Stimulated activated memory B cell treated with anti-CD40 and anti-IgM and Interleukin-4, amounts not matched to agents 10 μg/mL and 1 μg/mL and 100 μg/mL, for 72 hours (primary cell): ENCODE data around the gene PCDHA1.

Experiments used
- ATAC-seq: fragments of 150-1000 bp; cut with Tn5 transposase; 2 replicates; pipeline ENCODE4 v1.10.0; 2021
- H3K27ac Mint-ChIP-seq: one replicate; pipeline ENCODE4 v1.8.0; 2022; ENCODE audit warnings: mild to moderate bottlenecking, mixed read lengths
- H3K27me3 Mint-ChIP-seq: one replicate; pipeline ENCODE4 v1.8.0; 2022; ENCODE audit warnings: mixed read lengths
- H3K36me3 Mint-ChIP-seq: one replicate; pipeline ENCODE4 v1.8.0; 2022; ENCODE audit warnings: mixed read lengths
- H3K4me1 Mint-ChIP-seq: one replicate; pipeline ENCODE4 v1.8.0; 2022; ENCODE audit warnings: mixed read lengths
- H3K4me3 Mint-ChIP-seq: one replicate; pipeline ENCODE4 v1.8.0; 2022; ENCODE audit warnings: mild to moderate bottlenecking, moderate library complexity, mixed read lengths
- H3K9me3 Mint-ChIP-seq: one replicate; pipeline ENCODE4 v1.8.0; 2022; ENCODE audit warnings: mixed read lengths

The PCDHA1 gene

GRCh38 chr5:141003031-141003430 is 217.1 kb downstream of the PCDHA1 start:
- Mint-ChIP-seq H3K27me3 (peaks cover 30% of the 10 kb centered on the region), H3K4me1 (peaks cover 6% of the 10 kb centered on the region), H3K36me3 (no peaks in the 10 kb centered on the region), H3K4me3 (no peak overlapping the region), H3K27ac (no peak overlapping the region), H3K9me3 (peaks cover 2% of the 10 kb centered on the region)
- no peak for ATAC-seq

- Mint-ChIP-seq H3K4me3 (no peak overlapping the region), H3K27ac (no peak overlapping the region), H3K27me3 (peaks cover 30% of the 10 kb centered on the region), H3K9me3 (peaks cover 2% of the 10 kb centered on the region), H3K4me1 (peaks cover 6% of the 10 kb centered on the region), H3K36me3 (no peaks in the 10 kb centered on the region)
- ATAC-seq = no peak
These were observed 218.1 kb downstream of the PCDHA1 start for GRCh38 chr5:141003791-141004611.

- H3K4me3 Mint-ChIP-seq = no peak overlapping the region
- peaks cover 2% of the 10 kb centered on the region for H3K9me3 Mint-ChIP-seq
- H3K4me1 Mint-ChIP-seq = no peaks in the 10 kb centered on the region
- H3K36me3 Mint-ChIP-seq = no peaks in the 10 kb centered on the region
- no peak overlapping the region for H3K27ac Mint-ChIP-seq
- peaks cover 2% of the 10 kb centered on the region for H3K27me3 Mint-ChIP-seq
- ATAC-seq = no peak
These were observed 221.9 kb downstream of the PCDHA1 start for GRCh38 chr5:141007791-141008190.

GRCh38 chr5:141010047-141010793 is 224.3 kb downstream of the PCDHA1 start:
- Mint-ChIP-seq H3K27ac (no peak overlapping the region), H3K36me3 (no peaks in the 10 kb centered on the region), H3K4me1 (no peaks in the 10 kb centered on the region), H3K27me3 (no peaks in the 10 kb centered on the region), H3K4me3 (no peak overlapping the region), H3K9me3 (peaks cover 2% of the 10 kb centered on the region)
- no peak for ATAC-seq

GRCh38 chr5:141017943-141018342 is 232.0 kb downstream of the PCDHA1 start:
- peaks cover 3% of the 10 kb centered on the region for H3K9me3 Mint-ChIP-seq
- H3K27ac Mint-ChIP-seq = no peak overlapping the region
- ATAC-seq = no peak
- H3K4me1 Mint-ChIP-seq = no peaks in the 10 kb centered on the region
- H3K27me3 Mint-ChIP-seq = no peaks in the 10 kb centered on the region
- H3K4me3 Mint-ChIP-seq = no peak overlapping the region
- H3K36me3 Mint-ChIP-seq = no peaks in the 10 kb centered on the region

- Mint-ChIP-seq H3K4me3 (no peak overlapping the region), H3K27ac (no peak overlapping the region), H3K36me3 (no peaks in the 10 kb centered on the region), H3K27me3 (no peaks in the 10 kb centered on the region), H3K4me1 (no peaks in the 10 kb centered on the region), H3K9me3 (peaks cover 9% of the 10 kb centered on the region)
- ATAC-seq = no peak
These were observed 236.4 kb downstream of the PCDHA1 start for GRCh38 chr5:141022384-141022783.

GRCh38 chr5:141031006-141031405 is 245.1 kb downstream of the PCDHA1 start:
- H3K4me3 Mint-ChIP-seq = no peak overlapping the region
- H3K4me1 Mint-ChIP-seq = no peaks in the 10 kb centered on the region

GRCh38 chr5:141032626-141033025 is 246.7 kb downstream of the PCDHA1 start:
- H3K27me3 Mint-ChIP-seq = no peaks in the 10 kb centered on the region
- no peaks in the 10 kb centered on the region for H3K36me3 Mint-ChIP-seq
- ATAC-seq = no peak
- H3K27ac Mint-ChIP-seq = no peak overlapping the region
- no peak overlapping the region for H3K4me3 Mint-ChIP-seq
- no peaks in the 10 kb centered on the region for H3K4me1 Mint-ChIP-seq
- H3K9me3 Mint-ChIP-seq = no peaks in the 10 kb centered on the region

More at GRCh38 chr5:141031006-141031405, 245.1 kb downstream of the PCDHA1 start:
- no peaks in the 10 kb centered on the region for H3K27me3 Mint-ChIP-seq
- H3K9me3 Mint-ChIP-seq = no peaks in the 10 kb centered on the region
- no peaks in the 10 kb centered on the region for H3K36me3 Mint-ChIP-seq
- ATAC-seq = no peak
- no peak overlapping the region for H3K27ac Mint-ChIP-seq

GRCh38 chr5:141039061-141039460 is 253.1 kb downstream of the PCDHA1 start:
- no peak for ATAC-seq
- Mint-ChIP-seq H3K27me3 (no peaks in the 10 kb centered on the region), H3K4me3 (no peak overlapping the region), H3K4me1 (no peaks in the 10 kb centered on the region), H3K36me3 (no peaks in the 10 kb centered on the region), H3K27ac (no peak overlapping the region), H3K9me3 (no peaks in the 10 kb centered on the region)

- ATAC-seq = no peak
- no peaks in the 10 kb centered on the region for H3K4me1 Mint-ChIP-seq
- no peaks in the 10 kb centered on the region for H3K27me3 Mint-ChIP-seq
- H3K36me3 Mint-ChIP-seq = no peaks in the 10 kb centered on the region
- no peak overlapping the region for H3K4me3 Mint-ChIP-seq
- H3K9me3 Mint-ChIP-seq = peaks cover 2% of the 10 kb centered on the region
- H3K27ac Mint-ChIP-seq = no peak overlapping the region
These were observed 253.6 kb downstream of the PCDHA1 start for GRCh38 chr5:141039517-141039916.

- no peak for ATAC-seq
- Mint-ChIP-seq H3K36me3 (no peaks in the 10 kb centered on the region), H3K27ac (no peak overlapping the region), H3K9me3 (peaks cover 2% of the 10 kb centered on the region), H3K4me1 (no peaks in the 10 kb centered on the region), H3K4me3 (no peak overlapping the region), H3K27me3 (no peaks in the 10 kb centered on the region)
These were observed 254.3 kb downstream of the PCDHA1 start for GRCh38 chr5:141040093-141040770.

- H3K4me3 Mint-ChIP-seq = no peak overlapping the region
- peaks cover 3% of the 10 kb centered on the region for H3K27me3 Mint-ChIP-seq
- H3K27ac Mint-ChIP-seq = no peak overlapping the region
- H3K36me3 Mint-ChIP-seq = no peaks in the 10 kb centered on the region
- ATAC-seq = no peak
- no peaks in the 10 kb centered on the region for H3K4me1 Mint-ChIP-seq
- H3K9me3 Mint-ChIP-seq = peaks cover 2% of the 10 kb centered on the region
These were observed 255.0 kb downstream of the PCDHA1 start for GRCh38 chr5:141040771-141041426.

GRCh38 chr5:141041427-141041785 is 255.5 kb downstream of the PCDHA1 start:
- H3K4me1 Mint-ChIP-seq = no peaks in the 10 kb centered on the region
- peaks cover 7% of the 10 kb centered on the region for H3K27me3 Mint-ChIP-seq
- H3K36me3 Mint-ChIP-seq = no peaks in the 10 kb centered on the region
- no peak overlapping the region for H3K4me3 Mint-ChIP-seq
- ATAC-seq = no peak
- H3K27ac Mint-ChIP-seq = no peak overlapping the region
- peaks cover 2% of the 10 kb centered on the region for H3K9me3 Mint-ChIP-seq

- H3K27ac Mint-ChIP-seq = no peak overlapping the region
- H3K4me3 Mint-ChIP-seq = no peak overlapping the region
- H3K9me3 Mint-ChIP-seq = peaks cover 2% of the 10 kb centered on the region
- ATAC-seq = no peak
- H3K36me3 Mint-ChIP-seq = no peaks in the 10 kb centered on the region
- H3K27me3 Mint-ChIP-seq = peaks cover 7% of the 10 kb centered on the region
- no peaks in the 10 kb centered on the region for H3K4me1 Mint-ChIP-seq
These were observed 256.6 kb downstream of the PCDHA1 start for GRCh38 chr5:141042555-141042954.
